HG02973 (cell line): ENCODE results near the gene MPL.
"Not testable (repeated sequence)": the region's sequence is repeated elsewhere in the genome, so short reads cannot be mapped to it uniquely, and the experiment has no call there.

Experiments used
- ATAC-seq: cut with Tn5 transposase; IDR thresholded peaks from one replicate; pipeline ENCODE4 v1.9.1; 2021; ENCODE audit warnings: moderate library complexity; ENCODE audit not compliant: unreplicated experiment

MPL gene

GRCh38 chr1:43352881-43353280, 15.3 kb downstream of the MPL start:
- ATAC-seq = no peak

DNA sequence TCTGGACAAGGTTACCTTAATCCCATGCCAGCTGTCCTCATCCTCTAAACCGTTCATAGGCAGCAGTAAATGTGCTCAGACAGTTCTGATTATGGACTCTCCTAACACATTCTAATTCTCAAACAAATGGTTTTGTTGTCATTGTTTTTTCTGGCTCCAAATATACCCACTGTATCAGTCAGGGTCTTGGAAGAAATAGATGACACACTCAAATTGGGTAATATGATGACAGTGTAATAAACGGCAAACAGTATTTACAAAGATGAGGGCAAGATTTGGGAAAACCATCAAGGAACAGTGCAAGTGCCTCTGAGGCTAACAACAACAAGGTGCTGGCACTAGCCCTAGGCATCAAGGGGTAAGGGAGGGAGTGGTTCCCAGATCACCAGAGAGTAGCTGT, 16.9 kb downstream of the MPL start:
- no peak for ATAC-seq

DNA sequence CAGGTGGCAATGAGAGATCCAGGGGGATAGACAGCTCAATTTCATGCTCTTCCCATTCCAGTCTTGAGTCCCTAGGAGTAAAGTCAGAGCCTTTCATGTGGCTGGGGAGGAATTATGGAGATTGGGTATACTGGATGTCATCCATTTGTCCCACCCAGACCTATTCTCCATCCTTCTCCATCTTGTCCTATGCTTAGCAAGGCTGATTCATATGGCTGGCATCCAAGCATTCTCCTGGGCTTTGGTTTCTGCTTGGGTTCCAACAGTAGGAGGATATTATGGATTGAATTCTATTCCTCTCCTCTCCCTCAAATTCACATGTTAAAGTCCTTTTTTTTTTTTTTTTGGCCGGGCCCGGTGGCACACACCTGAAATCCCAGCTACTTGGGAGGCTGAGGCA, 17.3 kb downstream of the MPL start:
- no peak for ATAC-seq

GRCh38 chr1:43357251-43357650, 19.6 kb downstream of the MPL start:
- ATAC-seq = no peak

DNA sequence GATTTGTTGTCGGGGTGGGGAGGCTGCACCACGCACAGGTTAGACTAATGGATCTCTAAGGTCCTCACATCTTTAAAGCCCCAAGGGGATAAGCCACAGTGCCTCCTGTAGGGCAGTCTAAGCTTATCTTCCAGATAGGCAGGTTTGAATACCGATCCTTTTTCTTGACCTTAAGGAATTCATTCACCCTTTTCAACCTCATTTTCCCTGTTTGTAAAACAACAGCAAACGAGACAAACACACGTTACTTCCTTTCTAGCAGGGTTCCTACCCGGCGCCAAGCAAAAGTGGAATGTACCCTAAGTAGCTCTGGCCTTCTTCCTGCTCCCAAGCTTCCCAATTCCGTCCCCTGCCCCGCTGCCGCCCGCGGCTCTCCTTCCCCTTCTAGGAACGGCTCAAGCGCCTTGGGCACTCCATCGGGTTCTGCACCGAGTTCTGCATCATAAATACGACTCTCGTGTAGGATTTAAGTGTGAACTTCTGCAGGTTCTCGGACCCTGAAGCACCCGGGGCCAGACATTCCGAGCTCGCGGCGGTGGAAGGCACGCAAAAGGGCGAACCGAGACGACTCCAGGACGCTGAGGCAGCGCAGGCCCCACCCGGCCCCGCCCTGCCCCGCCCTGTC, 20.6 kb downstream of the MPL start:
- ATAC-seq = peak; percentile 13

- ATAC-seq = peak; percentile 85
Measured at GRCh38 chr1:43358746-43359693, 21.4 kb downstream of the MPL start, which contains the start of gene CDC20. CDC20 (plus strand) TSS chr1:43358981; CDS start chr1:43359216, 235 bp downstream.

DNA sequence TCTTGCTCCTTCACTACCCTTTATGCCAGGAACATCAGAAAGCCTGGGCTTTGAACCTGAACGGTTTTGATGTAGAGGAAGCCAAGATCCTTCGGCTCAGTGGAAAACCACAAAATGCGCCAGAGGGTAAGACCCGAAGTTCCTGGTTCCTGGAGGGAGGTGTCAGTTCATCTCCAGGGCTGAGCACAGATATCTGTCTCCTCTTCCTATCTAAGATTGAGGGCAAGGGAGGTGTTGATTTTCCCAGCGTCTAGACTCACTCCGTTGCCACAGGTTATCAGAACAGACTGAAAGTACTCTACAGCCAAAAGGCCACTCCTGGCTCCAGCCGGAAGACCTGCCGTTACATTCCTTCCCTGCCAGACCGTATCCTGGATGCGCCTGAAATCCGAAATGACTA, 22.1 kb downstream of the MPL start:
- no peak for ATAC-seq

- ATAC-seq = no peak
Measured at GRCh38 chr1:43360616-43361015, 23.0 kb downstream of the MPL start.

DNA sequence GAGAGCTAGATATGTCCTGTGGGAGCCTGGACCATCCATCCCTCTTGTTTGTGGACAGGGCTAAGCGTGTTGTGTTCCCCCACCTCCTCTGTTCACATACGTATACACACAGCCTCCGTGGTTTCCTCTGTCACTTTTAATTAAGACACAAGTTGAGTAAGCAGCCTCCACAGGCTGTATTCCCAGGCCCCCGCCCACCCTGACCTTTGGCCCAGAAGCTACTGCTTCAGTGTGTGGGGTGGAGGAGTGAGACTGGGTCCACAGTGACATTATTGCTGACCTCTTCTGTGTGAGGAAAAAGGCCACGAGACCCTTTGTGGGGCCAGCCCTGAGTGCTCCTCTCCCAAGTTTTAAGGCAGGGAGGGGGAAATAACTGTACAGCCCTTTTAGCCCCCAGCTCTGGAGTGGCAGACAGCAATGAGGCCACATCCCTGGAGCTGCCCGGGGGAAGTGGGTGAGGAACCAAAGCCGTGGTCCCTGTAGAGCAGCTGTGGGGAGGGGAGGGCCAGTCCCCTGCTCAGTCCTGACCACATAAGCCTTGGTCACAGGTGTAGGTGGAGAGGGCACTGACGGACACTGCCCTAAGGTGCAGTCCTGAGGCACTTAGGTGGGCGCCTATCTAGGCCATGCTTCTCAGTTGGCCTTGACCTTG, 25.8 kb downstream of the MPL start:
- no peak for ATAC-seq

DNA sequence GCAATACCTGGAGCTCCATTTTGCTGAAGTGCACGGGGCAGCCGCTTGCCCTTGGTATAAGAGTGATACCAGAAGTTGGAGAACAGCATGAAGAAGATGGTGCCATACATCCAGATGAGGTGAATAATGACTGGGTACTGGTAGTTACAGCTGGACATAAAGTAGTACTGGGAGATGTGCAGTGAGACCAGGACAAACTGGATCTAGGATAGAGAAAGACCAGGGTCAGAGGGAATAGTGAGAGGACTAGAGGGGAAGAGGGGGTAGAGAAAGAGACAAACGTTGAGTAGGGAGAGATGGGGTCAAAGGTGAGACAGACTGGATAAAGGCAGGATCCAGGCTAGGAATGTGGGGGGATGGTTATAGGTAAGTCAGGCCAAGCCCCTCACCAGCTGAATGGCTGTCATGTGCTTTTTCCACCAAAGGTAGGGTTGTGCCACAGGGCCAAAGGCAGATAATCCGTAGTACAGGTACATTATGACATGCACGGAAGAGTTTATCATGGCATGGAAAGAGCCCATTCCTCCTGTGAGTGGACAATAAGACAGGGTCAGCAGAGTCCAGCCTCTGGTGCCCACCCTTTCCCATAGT, 26.4 kb downstream of the MPL start:
- no peak for ATAC-seq

GRCh38 chr1:43365678-43366077, 28.1 kb downstream of the MPL start:
- ATAC-seq = no peak

- no peak for ATAC-seq
Measured at GRCh38 chr1:43366179-43366578, 28.6 kb downstream of the MPL start.

GRCh38 chr1:43366601-43367025, 29.0 kb downstream of the MPL start:
- no peak for ATAC-seq

DNA sequence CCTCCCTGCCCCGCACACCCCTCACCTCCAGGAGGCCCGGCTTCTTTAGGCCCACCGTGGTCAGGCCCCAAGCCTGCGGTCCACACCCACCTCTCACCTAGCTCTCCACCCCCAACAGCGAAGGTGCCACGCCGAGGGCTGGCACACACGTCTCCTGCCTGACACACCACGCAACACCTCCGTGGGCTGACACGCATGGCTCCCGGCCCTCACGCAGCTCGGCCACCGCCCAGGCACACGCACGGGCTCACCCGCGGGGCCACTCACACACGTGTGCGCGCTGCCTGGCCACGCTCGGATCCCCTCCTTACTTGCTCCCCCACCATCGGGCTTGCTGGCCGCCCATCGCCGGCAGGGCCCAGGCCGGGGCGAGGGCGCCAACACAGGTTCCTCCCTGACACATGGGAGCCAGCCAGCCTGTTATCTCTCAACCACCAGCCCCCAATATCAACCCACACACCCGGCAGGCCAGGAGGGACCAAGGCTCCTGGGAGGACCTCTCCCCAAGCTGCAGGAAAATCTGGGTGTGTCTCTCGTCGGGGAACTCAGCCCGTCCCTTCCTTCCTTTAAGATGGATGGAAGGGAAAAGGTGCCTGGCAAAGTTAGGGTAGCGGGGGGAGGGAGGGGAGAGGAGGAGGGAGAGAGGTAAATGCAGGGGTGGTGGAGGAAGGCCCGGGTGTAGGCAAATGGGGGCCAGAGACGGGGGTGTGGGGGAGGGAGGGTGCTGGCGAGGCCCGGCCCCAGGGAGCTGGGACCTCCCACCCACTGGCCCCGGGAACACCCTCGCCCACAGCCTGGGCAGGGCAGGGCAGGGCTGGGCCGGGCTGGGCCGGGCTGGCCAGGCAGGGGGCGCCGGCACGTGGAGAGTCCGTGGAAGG, 29.6 kb downstream of the MPL start:
- ATAC-seq = peak; percentile 27

- ATAC-seq = peak; percentile 66
Measured at GRCh38 chr1:43367904-43368645, 30.5 kb downstream of the MPL start, which contains the start of gene ELOVL1. ELOVL1 (minus strand) TSS chr1:43368011; CDS start chr1:43365609, 2,402 bp downstream.

DNA sequence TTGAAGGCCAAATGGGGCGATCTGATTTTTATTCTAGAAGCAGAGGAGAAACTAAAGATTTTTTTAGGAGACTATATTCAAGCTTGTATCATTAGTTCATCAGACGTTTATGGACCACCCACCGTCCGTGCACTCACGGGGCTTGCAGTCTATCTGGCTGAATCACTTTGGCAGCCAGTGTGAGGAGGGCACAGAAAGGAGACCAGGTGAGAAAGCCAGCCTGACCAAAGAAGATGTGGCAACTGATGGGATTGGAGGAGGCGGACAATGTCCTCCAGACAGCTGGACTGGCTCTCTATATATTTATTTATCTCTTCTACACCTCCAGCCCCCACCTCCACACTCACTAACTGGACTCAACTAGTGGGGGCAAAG, 31.0 kb downstream of the MPL start:
- ATAC-seq = no peak

- not testable (repeated sequence) for ATAC-seq
Measured at GRCh38 chr1:43369779-43370178, 32.2 kb downstream of the MPL start.

- ATAC-seq = no peak
Measured at GRCh38 chr1:43370564-43370963, 32.9 kb downstream of the MPL start.

DNA sequence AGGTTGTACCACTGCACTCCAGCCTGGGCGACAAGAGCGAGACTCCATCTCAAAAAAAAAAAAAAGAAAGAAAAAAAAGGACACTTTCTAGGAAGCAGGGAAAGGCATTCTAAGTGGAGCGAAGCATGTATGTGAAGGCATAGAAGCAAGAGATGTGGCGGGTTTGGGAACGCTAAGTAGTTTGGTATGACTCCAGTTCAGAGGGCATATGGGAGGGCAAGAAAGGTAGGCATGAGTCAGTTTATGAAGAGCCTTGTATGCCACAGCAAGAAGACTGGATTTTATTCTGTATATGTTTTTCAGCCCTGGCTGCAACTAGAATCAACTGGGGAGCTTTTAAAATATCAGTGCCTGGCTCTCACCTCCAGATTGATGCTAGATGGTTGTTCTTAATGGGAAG, 34.6 kb downstream of the MPL start:
- no peak for ATAC-seq
